ENCODE results near the gene COQ8A. TPM values are rescaled to one million over a fixed set of nuclear protein-coding genes. Genes with fewer than 3 reads are reported as not detected.
"Not testable (repeated sequence)": the region's sequence is repeated elsewhere in the genome, so short reads cannot be mapped to it uniquely, and the experiment has no call there.

COQ8A gene
- total and polyA plus RNA-seq, 8 donors = 26.4 to 384 (median 65.2) TPM

GRCh38 chr1:226919995-226920394 lies 20.1 kb upstream of the COQ8A start:
- Histone ChIP-seq H3K4me3 (no peak overlapping the region), H3K27me3 (no peaks in the 10 kb centered on the region), H3K4me1 (no peaks in the 10 kb centered on the region), H3K9me3 (no peaks in the 10 kb centered on the region), H3K27ac (peak overlapping the region in 2 of 5 donors; percentile 12 to 64), H3K36me3 (peaks cover 0 to 14% (median 7%) of the 10 kb centered on the region in 4 donors)
- DNase-seq = no peak
- TF ChIP-seq POLR2AphosphoS5 (IDR thresholded peaks at IDR 0.05) (no peak), POLR2A (IDR thresholded peaks at IDR 0.05) (no peak), EP300 (IDR thresholded peaks at IDR 0.05) (no peak), CTCF (IDR thresholded peaks at IDR 0.05) (no peak)
- WGBS, 5 donors = 88 to 100% (median 91%) methylated on average over 1 of the region's 1 CpG
- intact Hi-C loops (cut with DNase I; ENCODE audit: low total_unique reads) = no loop called here

- DNase-seq = peak in 1 of 2 donors; percentile 71
- H3K4me1 ChIP-seq = no peaks in the 10 kb centered on the region
- H3K27ac ChIP-seq = peak overlapping the region in 2 of 5 donors; percentile 23 to 64
- peaks cover 0 to 14% (median 7%) of the 10 kb centered on the region in 4 donors for H3K36me3 ChIP-seq
- TF ChIP-seq CTCF (IDR thresholded peaks at IDR 0.05) = no peak
- TF ChIP-seq EP300 (IDR thresholded peaks at IDR 0.05) = no peak
- TF ChIP-seq POLR2A (IDR thresholded peaks at IDR 0.05) = no peak
- peak in 1 of 3 donors; percentile 22 for TF ChIP-seq POLR2AphosphoS5 (IDR thresholded peaks at IDR 0.05)
- WGBS, 5 donors = 51 to 62% (median 56%) methylated on average over 2 of the region's 2 CpGs
- no peaks in the 10 kb centered on the region for H3K27me3 ChIP-seq
- intact Hi-C loops (cut with DNase I; ENCODE audit: low total_unique reads) = no loop called here
- no peaks in the 10 kb centered on the region for H3K9me3 ChIP-seq
- no peak overlapping the region for H3K4me3 ChIP-seq
Measured at GRCh38 chr1:226920446-226920894, 19.6 kb upstream of the COQ8A start.

- no peaks in the 10 kb centered on the region for H3K4me1 ChIP-seq
- TF ChIP-seq POLR2AphosphoS5 (IDR thresholded peaks at IDR 0.05) = no peak
- TF ChIP-seq EP300 (IDR thresholded peaks at IDR 0.05) = no peak
- TF ChIP-seq POLR2A (IDR thresholded peaks at IDR 0.05) = no peak
- TF ChIP-seq CTCF (IDR thresholded peaks at IDR 0.05) = no peak
- no peak overlapping the region for H3K4me3 ChIP-seq
- H3K9me3 ChIP-seq = no peaks in the 10 kb centered on the region
- H3K27ac ChIP-seq = no peak overlapping the region
- intact Hi-C loops (cut with DNase I; ENCODE audit: low total_unique reads) = no loop called here
- H3K27me3 ChIP-seq = no peaks in the 10 kb centered on the region
- WGBS, 5 donors = 89 to 94% (median 90%) methylated on average over 5 of the region's 5 CpGs
- DNase-seq = no peak
- peaks cover 0 to 14% (median 7%) of the 10 kb centered on the region in 4 donors for H3K36me3 ChIP-seq
Measured at GRCh38 chr1:226921504-226921903, 18.6 kb upstream of the COQ8A start.

- intact Hi-C loops (cut with DNase I; ENCODE audit: low total_unique reads); H3K36me3 ChIP-seq; H3K4me1 ChIP-seq; H3K27me3 ChIP-seq; H3K4me3 ChIP-seq; H3K27ac ChIP-seq; H3K9me3 ChIP-seq; DNase-seq: not testable (repeated sequence)
- 88 to 100% (median 94%) methylated on average over 4 to 5 of the region's 5 CpGs for WGBS, 5 donors
Measured at GRCh38 chr1:226929260-226930111, 10.6 kb upstream of the COQ8A start.

Data from stomach (tissue), 9 donors.